GM10248 (cell line): ENCODE results near the gene PCDHA1.
"Not testable (repeated sequence)": the region's sequence is repeated elsewhere in the genome, so short reads cannot be mapped to it uniquely, and the experiment has no call there.

Experiments
- CTCF ChIA-PET: fragments of 300-600 bp; sonication (Branson Sonifier 250); formaldehyde crosslinking; extraction: SDS; loops from one replicate; lab custom pipeline; 2021; ENCODE audit warnings: antibody characterized with exemption; lab: Yijun Ruan, JAX
- POLR2A ChIA-PET: fragments of 350-650 bp; sonication (Branson Sonifier 250); formaldehyde crosslinking; extraction: SDS; loops from one replicate; lab custom pipeline; 2020; ENCODE audit warnings: antibody characterized with exemption; lab: Yijun Ruan, JAX
- DNase-seq: peaks from one replicate; pipeline ENCODE4 v3.0.0; 2012; ENCODE audit errors: extremely low spot score
- TF ChIP-seq, protein P1 (sequence below): IDR thresholded peaks from 2 replicates; pipeline ENCODE4 v1.5.1; 2012; ENCODE audit warnings: mild to moderate bottlenecking, low read depth; ENCODE audit errors: extremely low read depth, missing control alignments, control extremely low read depth

PCDHA1 gene

DNA sequence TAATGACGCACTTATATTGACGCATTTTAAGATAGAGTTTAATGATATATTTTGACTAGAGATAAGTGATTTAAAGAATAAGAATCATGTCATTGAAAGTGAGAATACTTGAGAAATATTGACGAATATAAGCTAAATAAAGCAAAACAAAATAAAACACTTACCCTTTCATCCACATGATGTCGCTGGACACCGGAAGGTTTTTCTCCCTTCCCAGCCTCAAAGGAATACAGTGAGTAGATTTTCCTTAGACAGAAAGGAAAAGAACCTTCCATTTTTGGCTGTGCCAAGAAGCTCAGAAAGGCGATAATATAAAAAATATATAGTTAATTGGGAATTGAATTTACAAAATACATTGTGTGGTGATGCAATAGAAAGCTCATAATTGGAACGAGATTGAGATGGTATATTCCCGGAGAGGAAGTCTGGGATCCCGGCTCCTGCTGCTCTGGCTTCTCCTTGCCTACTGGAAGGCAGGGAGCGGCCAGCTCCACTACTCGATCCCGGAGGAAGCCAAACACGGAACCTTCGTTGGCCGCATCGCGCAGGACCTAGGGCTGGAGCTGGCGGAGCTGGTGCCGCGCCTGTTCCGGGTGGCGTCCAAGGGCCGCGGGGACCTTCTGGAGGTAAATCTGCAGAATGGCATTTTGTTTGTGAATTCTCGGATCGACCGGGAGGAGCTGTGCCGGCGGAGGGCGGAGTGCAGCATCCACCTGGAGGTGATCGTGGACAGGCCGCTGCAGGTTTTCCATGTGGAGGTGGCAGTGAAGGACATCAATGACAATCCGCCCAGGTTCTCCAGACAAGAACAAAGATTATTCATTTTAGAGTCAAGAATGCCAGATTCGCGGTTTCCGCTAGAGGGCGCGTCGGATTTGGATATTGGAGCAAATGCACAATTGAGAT is 35.7 kb downstream of the PCDHA1 start, which contains the start of gene PCDHA5:
Gene PCDHA5, plus strand, starts transcription at position 239 of the 906 bp plus-strand sequence.
- DNase-seq: no peak
- CTCF ChIA-PET: no interaction called here
- TF ChIP-seq, protein P1, sequence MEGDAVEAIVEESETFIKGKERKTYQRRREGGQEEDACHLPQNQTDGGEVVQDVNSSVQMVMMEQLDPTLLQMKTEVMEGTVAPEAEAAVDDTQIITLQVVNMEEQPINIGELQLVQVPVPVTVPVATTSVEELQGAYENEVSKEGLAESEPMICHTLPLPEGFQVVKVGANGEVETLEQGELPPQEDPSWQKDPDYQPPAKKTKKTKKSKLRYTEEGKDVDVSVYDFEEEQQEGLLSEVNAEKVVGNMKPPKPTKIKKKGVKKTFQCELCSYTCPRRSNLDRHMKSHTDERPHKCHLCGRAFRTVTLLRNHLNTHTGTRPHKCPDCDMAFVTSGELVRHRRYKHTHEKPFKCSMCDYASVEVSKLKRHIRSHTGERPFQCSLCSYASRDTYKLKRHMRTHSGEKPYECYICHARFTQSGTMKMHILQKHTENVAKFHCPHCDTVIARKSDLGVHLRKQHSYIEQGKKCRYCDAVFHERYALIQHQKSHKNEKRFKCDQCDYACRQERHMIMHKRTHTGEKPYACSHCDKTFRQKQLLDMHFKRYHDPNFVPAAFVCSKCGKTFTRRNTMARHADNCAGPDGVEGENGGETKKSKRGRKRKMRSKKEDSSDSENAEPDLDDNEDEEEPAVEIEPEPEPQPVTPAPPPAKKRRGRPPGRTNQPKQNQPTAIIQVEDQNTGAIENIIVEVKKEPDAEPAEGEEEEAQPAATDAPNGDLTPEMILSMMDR: no peak
- POLR2A ChIA-PET: no interaction called here

DNA sequence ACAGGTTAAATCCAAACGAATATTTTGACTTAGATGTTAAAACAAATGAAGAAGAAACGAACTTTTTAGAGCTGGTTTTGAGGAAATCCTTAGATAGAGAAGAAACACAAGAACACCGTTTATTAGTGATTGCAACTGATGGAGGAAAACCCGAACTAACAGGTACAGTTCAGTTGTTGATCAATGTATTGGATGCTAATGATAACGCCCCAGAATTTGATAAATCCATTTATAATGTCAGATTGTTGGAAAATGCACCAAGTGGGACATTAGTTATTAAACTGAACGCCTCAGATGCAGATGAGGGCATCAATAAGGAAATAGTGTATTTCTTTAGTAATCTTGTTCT is 36.3 kb downstream of the PCDHA1 start:
- POLR2A ChIA-PET: no interaction called here
- DNase-seq: no peak
- CTCF ChIA-PET: no interaction called here
- TF ChIP-seq, protein P1: no peak

DNA sequence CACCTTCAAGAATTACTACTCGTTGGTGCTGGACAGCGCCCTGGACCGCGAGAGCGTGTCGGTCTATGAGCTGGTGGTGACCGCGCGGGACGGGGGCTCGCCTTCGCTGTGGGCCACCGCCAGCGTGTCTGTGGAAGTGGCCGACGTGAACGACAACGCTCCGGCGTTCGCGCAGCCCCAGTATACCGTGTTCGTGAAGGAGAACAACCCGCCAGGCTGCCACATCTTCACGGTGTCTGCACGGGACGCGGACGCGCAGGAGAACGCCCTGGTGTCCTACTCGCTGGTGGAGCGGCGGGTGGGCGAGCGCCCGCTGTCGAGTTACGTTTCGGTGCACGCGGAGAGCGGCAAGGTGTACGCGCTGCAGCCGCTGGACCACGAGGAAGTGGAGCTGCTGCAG is 37.0 kb downstream of the PCDHA1 start:
- CTCF ChIA-PET, DNase-seq, POLR2A ChIA-PET: not testable (repeated sequence)

DNA sequence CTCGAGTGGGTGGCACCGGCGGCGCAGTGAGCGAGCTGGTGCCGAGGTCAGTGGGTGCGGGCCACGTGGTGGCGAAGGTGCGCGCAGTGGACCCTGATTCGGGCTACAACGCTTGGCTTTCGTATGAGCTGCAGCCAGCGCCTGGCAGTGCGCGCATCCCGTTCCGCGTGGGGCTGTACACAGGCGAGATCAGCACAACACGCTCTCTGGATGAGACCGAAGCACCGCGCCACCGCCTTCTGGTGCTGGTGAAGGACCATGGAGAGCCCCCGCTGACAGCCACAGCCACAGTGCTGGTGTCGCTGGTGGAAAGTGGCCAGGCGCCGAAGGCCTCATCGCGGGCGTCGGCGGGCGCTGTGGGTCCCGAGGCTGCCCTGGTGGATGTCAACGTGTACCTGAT is 37.5 kb downstream of the PCDHA1 start:
- TF ChIP-seq, protein P1: no peak
- no peak for DNase-seq
- ChIA-PET CTCF (no interaction called here), POLR2A (no interaction called here)

DNA sequence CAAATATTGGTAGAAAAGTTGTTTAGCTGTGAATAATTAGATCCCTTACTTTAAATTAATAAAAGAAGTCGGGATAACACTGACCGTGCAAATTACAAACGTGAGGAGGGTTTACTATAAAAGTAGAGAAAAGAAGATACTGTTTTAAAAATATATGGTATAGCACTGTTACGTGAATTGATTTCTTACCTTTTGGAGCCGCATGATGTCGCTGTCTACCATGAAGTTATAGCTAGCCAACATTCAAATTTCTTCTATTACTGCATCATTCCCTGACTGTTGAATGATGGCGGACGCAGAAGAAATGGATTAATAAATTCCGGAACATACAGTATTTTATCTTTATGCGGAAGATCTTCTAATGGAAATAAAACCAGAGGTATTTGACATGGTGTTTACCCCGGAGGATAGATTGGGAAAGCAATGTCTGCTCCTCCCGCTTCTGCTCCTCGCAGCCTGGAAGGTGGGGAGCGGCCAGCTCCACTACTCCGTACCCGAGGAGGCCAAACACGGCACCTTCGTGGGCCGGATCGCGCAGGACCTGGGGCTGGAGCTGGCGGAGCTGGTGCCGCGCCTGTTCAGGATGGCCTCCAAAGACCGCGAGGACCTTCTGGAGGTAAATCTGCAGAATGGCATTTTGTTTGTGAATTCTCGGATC is 41.9 kb downstream of the PCDHA1 start, which contains the start of gene PCDHA6:
Gene PCDHA6, plus strand, starts transcription at position 257 of the 658 bp plus-strand sequence. Its CDS starts 132 bp downstream, at position 389.
- POLR2A ChIA-PET: no interaction called here
- CTCF ChIA-PET: interaction anchor here (1.2 kb wide), 1 partner anchor 11 kb away, joined by 4 read pairs; no protein-coding TSS in a partner anchor

DNA sequence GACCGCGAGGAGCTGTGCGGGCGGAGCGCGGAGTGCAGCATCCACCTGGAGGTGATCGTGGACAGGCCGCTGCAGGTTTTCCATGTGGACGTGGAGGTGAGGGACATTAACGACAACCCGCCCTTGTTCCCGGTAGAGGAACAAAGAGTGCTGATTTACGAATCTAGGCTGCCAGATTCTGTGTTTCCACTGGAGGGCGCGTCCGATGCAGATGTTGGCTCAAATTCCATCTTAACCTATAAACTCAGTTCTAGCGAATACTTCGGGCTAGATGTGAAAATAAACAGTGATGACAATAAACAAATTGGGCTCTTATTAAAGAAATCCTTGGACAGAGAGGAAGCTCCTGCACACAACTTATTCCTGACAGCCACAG is 42.4 kb downstream of the PCDHA1 start:
- no peak for DNase-seq
- TF ChIP-seq, protein P1: no peak
- ChIA-PET POLR2A (no interaction called here), CTCF (no interaction called here)

More for the DNA sequence above, 41.9 kb downstream of the PCDHA1 start, which contains the start of gene PCDHA6:
- TF ChIP-seq, protein P1: no peak
- DNase-seq: no peak

DNA sequence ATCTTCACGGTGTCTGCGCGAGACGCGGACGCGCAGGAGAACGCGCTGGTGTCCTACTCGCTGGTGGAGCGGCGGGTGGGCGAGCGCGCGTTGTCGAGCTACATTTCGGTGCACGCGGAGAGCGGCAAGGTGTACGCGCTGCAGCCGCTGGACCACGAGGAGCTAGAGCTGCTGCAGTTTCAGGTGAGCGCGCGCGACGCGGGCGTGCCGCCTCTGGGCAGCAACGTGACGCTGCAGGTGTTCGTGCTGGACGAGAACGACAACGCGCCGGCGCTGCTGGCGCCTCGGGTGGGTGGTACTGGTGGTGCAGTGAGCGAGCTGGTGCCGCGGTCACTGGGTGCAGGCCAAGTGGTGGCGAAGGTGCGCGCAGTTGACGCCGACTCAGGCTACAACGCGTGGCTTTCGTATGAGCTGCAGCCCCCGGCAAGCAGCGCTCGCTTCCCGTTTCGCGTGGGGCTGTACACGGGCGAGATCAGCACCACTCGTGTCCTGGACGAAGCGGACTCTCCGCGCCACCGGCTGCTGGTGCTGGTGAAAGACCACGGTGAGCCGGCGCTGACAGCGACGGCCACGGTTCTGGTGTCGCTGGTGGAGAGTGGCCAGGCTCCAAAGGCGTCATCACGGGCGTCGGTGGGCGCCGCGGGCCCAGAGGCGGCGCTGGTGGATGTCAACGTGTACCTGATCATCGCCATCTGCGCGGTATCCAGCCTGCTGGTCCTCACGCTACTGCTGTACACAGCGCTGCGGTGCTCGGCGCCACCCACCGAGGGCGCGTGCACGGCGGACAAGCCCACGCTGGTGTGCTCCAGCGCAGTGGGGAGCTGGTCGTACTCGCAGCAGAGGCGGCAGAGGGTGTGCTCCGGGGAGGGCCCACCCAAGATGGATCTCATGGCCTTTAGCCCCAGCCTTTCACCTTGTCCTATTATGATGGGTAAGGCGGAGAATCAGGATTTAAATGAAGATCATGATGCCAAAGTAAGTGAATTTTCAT is 43.9 kb downstream of the PCDHA1 start:
- DNase-seq, CTCF ChIA-PET, POLR2A ChIA-PET: not testable (repeated sequence)
